ENCODE results near the gene PRRX2. TPM values are rescaled to one million over a fixed set of nuclear protein-coding genes. Genes with fewer than 3 reads are reported as not detected.

The PRRX2 gene
- total and polyA plus RNA-seq, 12 donors, result 0.21 to 3.0 (median 0.45) TPM

GRCh38 chr9:129728744-129729143 is 63.3 kb downstream of the PRRX2 start:
- no peak overlapping the region for H3K4me3 ChIP-seq
- H3K36me3 ChIP-seq, result no peaks in the 10 kb centered on the region
- WGBS, 2 donors, result 95 to 96% methylated on average over 7 of the region's 7 CpGs
- TF ChIP-seq CTCF (IDR thresholded peaks at IDR 0.05), result no peak
- intact Hi-C loops (cut with DNase I), result loop anchor here in 4 of 10 donors (5.0 to 10.0 kb wide), 2 partner anchors 84 to 86 kb away; partner anchors contain the start of gene ASB6 (in 4 of the 4)
- ATAC-seq (no peak), DNase-seq (no peak)
- H3K9me3 ChIP-seq, result no peaks in the 10 kb centered on the region
- H3K4me1 ChIP-seq, result peaks cover 0 to 24% (median 16%) of the 10 kb centered on the region in 9 donors
- peaks cover 0 to 9% (median 0%) of the 10 kb centered on the region in 7 donors for H3K27me3 ChIP-seq
- H3K27ac ChIP-seq, result no peak overlapping the region

- 35 to 39% methylated on average over 6 of the region's 6 CpGs for WGBS, 2 donors
- peaks cover 0 to 8% (median 7%) of the 10 kb centered on the region in 9 donors for H3K4me1 ChIP-seq
- intact Hi-C loops (cut with DNase I), result loop anchor here in 4 of 10 donors (10.0 kb wide), 1 partner anchor 87 kb away; the partner anchor contains the start of gene ASB6 (in 4 of the 4)
- H3K27ac ChIP-seq, result no peak overlapping the region
- H3K4me3 ChIP-seq, result no peak overlapping the region
- no peak for TF ChIP-seq CTCF (IDR thresholded peaks at IDR 0.05)
- ATAC-seq, result no peak
- peaks cover 0 to 18% (median 5%) of the 10 kb centered on the region in 7 donors for H3K27me3 ChIP-seq
- DNase-seq, result no peak
- no peaks in the 10 kb centered on the region for H3K9me3 ChIP-seq
- H3K36me3 ChIP-seq, result no peaks in the 10 kb centered on the region
Measured at GRCh38 chr9:129731477-129732085, 66.1 kb downstream of the PRRX2 start.

- peaks cover 0 to 23% (median 5%) of the 10 kb centered on the region in 7 donors for H3K27me3 ChIP-seq
- ATAC-seq (no peak), DNase-seq (no peak)
- 69 to 71% methylated on average over 10 of the region's 10 CpGs for WGBS, 2 donors
- no peak overlapping the region for H3K27ac ChIP-seq
- intact Hi-C loops (cut with DNase I), result loop anchor here in 4 of 10 donors (10.0 kb wide), 1 partner anchor 87 kb away; the partner anchor contains the start of gene ASB6 (in 4 of the 4)
- no peak overlapping the region for H3K4me3 ChIP-seq
- H3K36me3 ChIP-seq, result no peaks in the 10 kb centered on the region
- H3K4me1 ChIP-seq, result peaks cover 0 to 4% (median 2%) of the 10 kb centered on the region in 9 donors
- no peak for TF ChIP-seq CTCF (IDR thresholded peaks at IDR 0.05)
- H3K9me3 ChIP-seq, result no peaks in the 10 kb centered on the region
Measured at GRCh38 chr9:129732100-129732499, 66.7 kb downstream of the PRRX2 start.

- DNase-seq (no peak), ATAC-seq (no peak)
- Histone ChIP-seq H3K27me3 (peaks cover 0 to 23% (median 5%) of the 10 kb centered on the region in 7 donors), H3K4me3 (no peak overlapping the region), H3K27ac (no peak overlapping the region), H3K9me3 (no peaks in the 10 kb centered on the region), H3K4me1 (peaks cover 0 to 12% (median 5%) of the 10 kb centered on the region in 9 donors), H3K36me3 (no peaks in the 10 kb centered on the region)
- intact Hi-C loops (cut with DNase I), result loop anchor here in 4 of 10 donors (10.0 kb wide), 1 partner anchor 88 kb away; the partner anchor contains the start of gene ASB6 (in 4 of the 4)
- WGBS, 2 donors, result 87 to 88% methylated on average over 23 of the region's 23 CpGs
- TF ChIP-seq CTCF (IDR thresholded peaks at IDR 0.05), result no peak
Measured at GRCh38 chr9:129732946-129733631, 67.6 kb downstream of the PRRX2 start.
